SK-N-SH treated with all-trans-retinoic acid at 6 μM for 48 hours (cell line): ENCODE results near the gene EDC3.
A peak's percentile ranks its signal among the peaks of the same experiment; 100 is the strongest.

Experiments used
- ATAC-seq: fragments of 200-7000 bp; cut with Tn5 transposase; 3 replicates; pipeline ENCODE4 v1.9.1; 2020; ENCODE audit warnings: mild to moderate bottlenecking, moderate library complexity
- ARNTL ChIP-seq: fragments of 450-650 bp; formaldehyde crosslinking; IDR thresholded peaks from 2 replicates; pipeline ENCODE4 v1.5.0; 2020; ENCODE audit warnings: low read depth, mild to moderate bottlenecking, moderate library complexity, borderline replicate concordance
- BACH2 ChIP-seq: fragments of 250-450 bp; sonication (Bioruptor Pico); IDR thresholded peaks from 2 replicates; pipeline ENCODE4 v1.9.0; 2021; ENCODE audit warnings: mild to moderate bottlenecking, borderline replicate concordance
- CSDC2 ChIP-seq: fragments of 250-450 bp; sonication (Bioruptor Pico); IDR thresholded peaks from 2 replicates; pipeline ENCODE4 v1.5.0; 2020; ENCODE audit warnings: mild to moderate bottlenecking, moderate library complexity
- ESRRG ChIP-seq: fragments of 250-450 bp; sonication (Bioruptor Pico); IDR thresholded peaks from 2 replicates; pipeline ENCODE4 v1.6.1; 2021; ENCODE audit warnings: mild to moderate bottlenecking
- GLIS3 ChIP-seq: fragments of 250-450 bp; sonication (Bioruptor Pico); IDR thresholded peaks from 2 replicates; pipeline ENCODE4 v1.5.0; 2020; ENCODE audit warnings: mild to moderate bottlenecking, moderate library complexity
- ISL1 ChIP-seq: fragments of 250-450 bp; sonication (Bioruptor Pico); IDR thresholded peaks from 2 replicates; pipeline ENCODE4 v2.1.2; 2022; ENCODE audit warnings: mild to moderate bottlenecking, moderate library complexity
- RARB ChIP-seq: fragments of 250-450 bp; sonication (Bioruptor Pico); IDR thresholded peaks from 2 replicates; pipeline ENCODE4 v1.8.0; 2021; ENCODE audit warnings: mild to moderate bottlenecking, moderate library complexity
- SNAI2 ChIP-seq: fragments of 250-450 bp; sonication (Bioruptor Pico); IDR thresholded peaks from 2 replicates; pipeline ENCODE4 v1.5.0; 2020; ENCODE audit warnings: mild to moderate bottlenecking, moderate library complexity
- TCF4 ChIP-seq: fragments of 250-450 bp; sonication (Bioruptor Pico); IDR thresholded peaks from 2 replicates; pipeline ENCODE4 v1.8.0; 2021; ENCODE audit warnings: mild to moderate bottlenecking, moderate library complexity, borderline replicate concordance
- ZFP3 ChIP-seq: fragments of 250-450 bp; sonication (Bioruptor Pico); IDR thresholded peaks from 2 replicates; pipeline ENCODE4 v1.5.0; 2020; ENCODE audit warnings: mild to moderate bottlenecking, moderate library complexity
- ZFP30 ChIP-seq: fragments of 450-650 bp; formaldehyde crosslinking; IDR thresholded peaks from 2 replicates; pipeline ENCODE4 v1.5.0; 2022; ENCODE audit warnings: mild to moderate bottlenecking, moderate library complexity
- ZNF565 ChIP-seq: fragments of 450-650 bp; formaldehyde crosslinking; conservative IDR thresholded peaks from 2 replicates; pipeline ENCODE4 v1.5.0; 2020; ENCODE audit warnings: low read depth, mild to moderate bottlenecking, moderate library complexity
- ZNF70 ChIP-seq: fragments of 450-650 bp; formaldehyde crosslinking; IDR thresholded peaks from 2 replicates; pipeline ENCODE4 v1.5.0; 2020; ENCODE audit warnings: mild to moderate bottlenecking, moderate library complexity
- ZNF8 ChIP-seq: fragments of 450-650 bp; formaldehyde crosslinking; IDR thresholded peaks from 2 replicates; pipeline ENCODE4 v1.5.0; 2020; ENCODE audit warnings: mild to moderate bottlenecking, moderate library complexity
- TF ChIP-seq, protein P1 (sequence below): fragments of 250-450 bp; sonication (Bioruptor Pico); IDR thresholded peaks from 2 replicates; pipeline ENCODE4 v1.5.1; 2020; ENCODE audit warnings: low read depth, mild to moderate bottlenecking, moderate library complexity
- TF ChIP-seq, protein P2 (sequence below): fragments of 250-450 bp; sonication (Bioruptor Pico); IDR thresholded peaks from 2 replicates; pipeline ENCODE4 v1.5.0; 2020; ENCODE audit warnings: mild to moderate bottlenecking, moderate library complexity
- TF ChIP-seq, protein P3 (sequence below): fragments of 250-450 bp; sonication (Bioruptor Pico); IDR thresholded peaks from 2 replicates; pipeline ENCODE4 v1.5.1; 2021; ENCODE audit warnings: mild to moderate bottlenecking, moderate library complexity
- TF ChIP-seq, protein P4 (sequence below): fragments of 250-450 bp; sonication (Bioruptor Pico); IDR thresholded peaks from 2 replicates; pipeline ENCODE4 v1.8.0; 2021; ENCODE audit warnings: low read depth, mild to moderate bottlenecking, moderate library complexity, borderline replicate concordance

Gene EDC3

GRCh38 chr15:74709011-74709410, 13.2 kb upstream of the EDC3 start (continued):
- TF ChIP-seq, protein P1, sequence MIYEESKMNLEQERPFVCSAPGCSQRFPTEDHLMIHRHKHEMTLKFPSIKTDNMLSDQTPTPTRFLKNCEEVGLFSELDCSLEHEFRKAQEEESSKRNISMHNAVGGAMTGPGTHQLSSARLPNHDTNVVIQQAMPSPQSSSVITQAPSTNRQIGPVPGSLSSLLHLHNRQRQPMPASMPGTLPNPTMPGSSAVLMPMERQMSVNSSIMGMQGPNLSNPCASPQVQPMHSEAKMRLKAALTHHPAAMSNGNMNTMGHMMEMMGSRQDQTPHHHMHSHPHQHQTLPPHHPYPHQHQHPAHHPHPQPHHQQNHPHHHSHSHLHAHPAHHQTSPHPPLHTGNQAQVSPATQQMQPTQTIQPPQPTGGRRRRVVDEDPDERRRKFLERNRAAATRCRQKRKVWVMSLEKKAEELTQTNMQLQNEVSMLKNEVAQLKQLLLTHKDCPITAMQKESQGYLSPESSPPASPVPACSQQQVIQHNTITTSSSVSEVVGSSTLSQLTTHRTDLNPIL (CRISPR knock-in tag): no peak
- TF ChIP-seq ZFP3 (CRISPR knock-in tag): no peak
- TF ChIP-seq ZNF70 (CRISPR knock-in tag): no peak
- no peak for TF ChIP-seq ISL1

GRCh38 chr15:74696808-74697207, 984 bp upstream of the EDC3 start:
- ATAC-seq: no peak
- TF ChIP-seq ZNF565 (CRISPR knock-in tag): no peak
- TF ChIP-seq ZFP3 (CRISPR knock-in tag): no peak
- TF ChIP-seq, protein P2, sequence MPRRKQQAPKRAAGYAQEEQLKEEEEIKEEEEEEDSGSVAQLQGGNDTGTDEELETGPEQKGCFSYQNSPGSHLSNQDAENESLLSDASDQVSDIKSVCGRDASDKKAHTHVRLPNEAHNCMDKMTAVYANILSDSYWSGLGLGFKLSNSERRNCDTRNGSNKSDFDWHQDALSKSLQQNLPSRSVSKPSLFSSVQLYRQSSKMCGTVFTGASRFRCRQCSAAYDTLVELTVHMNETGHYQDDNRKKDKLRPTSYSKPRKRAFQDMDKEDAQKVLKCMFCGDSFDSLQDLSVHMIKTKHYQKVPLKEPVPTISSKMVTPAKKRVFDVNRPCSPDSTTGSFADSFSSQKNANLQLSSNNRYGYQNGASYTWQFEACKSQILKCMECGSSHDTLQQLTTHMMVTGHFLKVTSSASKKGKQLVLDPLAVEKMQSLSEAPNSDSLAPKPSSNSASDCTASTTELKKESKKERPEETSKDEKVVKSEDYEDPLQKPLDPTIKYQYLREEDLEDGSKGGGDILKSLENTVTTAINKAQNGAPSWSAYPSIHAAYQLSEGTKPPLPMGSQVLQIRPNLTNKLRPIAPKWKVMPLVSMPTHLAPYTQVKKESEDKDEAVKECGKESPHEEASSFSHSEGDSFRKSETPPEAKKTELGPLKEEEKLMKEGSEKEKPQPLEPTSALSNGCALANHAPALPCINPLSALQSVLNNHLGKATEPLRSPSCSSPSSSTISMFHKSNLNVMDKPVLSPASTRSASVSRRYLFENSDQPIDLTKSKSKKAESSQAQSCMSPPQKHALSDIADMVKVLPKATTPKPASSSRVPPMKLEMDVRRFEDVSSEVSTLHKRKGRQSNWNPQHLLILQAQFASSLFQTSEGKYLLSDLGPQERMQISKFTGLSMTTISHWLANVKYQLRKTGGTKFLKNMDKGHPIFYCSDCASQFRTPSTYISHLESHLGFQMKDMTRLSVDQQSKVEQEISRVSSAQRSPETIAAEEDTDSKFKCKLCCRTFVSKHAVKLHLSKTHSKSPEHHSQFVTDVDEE (CRISPR knock-in tag): no peak
- TF ChIP-seq ZNF70 (CRISPR knock-in tag): no peak
- TF ChIP-seq ZFP30 (CRISPR knock-in tag): no peak
- TF ChIP-seq TCF4 (CRISPR knock-in tag): no peak
- no peak for TF ChIP-seq GLIS3 (CRISPR knock-in tag)

DNA sequence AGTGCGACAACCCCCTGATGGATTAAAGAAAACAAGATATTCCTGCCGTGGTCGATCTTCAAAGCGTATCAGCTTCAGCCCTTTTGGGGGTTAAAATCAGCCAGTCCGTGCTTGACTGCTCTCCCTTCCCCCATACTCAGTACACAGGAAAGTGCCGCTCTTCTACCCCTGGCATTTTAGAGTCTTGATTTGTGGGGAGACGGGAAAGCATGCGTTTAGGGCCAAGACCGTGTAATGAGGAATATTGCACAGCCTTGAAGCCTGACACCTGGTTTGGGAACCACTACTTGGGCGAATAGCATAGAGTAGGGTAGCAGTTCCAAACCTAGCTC, 540 bp upstream of the EDC3 start:
- peak; percentile 8; the same call in 1 of the 3 replicates for ATAC-seq
- TF ChIP-seq ZNF8 (CRISPR knock-in tag): no peak
- no peak for TF ChIP-seq GLIS3 (CRISPR knock-in tag)
- no peak for TF ChIP-seq ZNF70 (CRISPR knock-in tag)
- no peak for TF ChIP-seq ISL1
- no peak for TF ChIP-seq ZFP30 (CRISPR knock-in tag)
- TF ChIP-seq CSDC2 (CRISPR knock-in tag): no peak
- TF ChIP-seq BACH2 (CRISPR knock-in tag): no peak
- no peak for TF ChIP-seq ZNF565 (CRISPR knock-in tag)
- TF ChIP-seq, protein P1 (CRISPR knock-in tag): no peak
- TF ChIP-seq TCF4 (CRISPR knock-in tag): no peak

- TF ChIP-seq ZNF565 (CRISPR knock-in tag) (no peak), ARNTL (no peak), TCF4 (CRISPR knock-in tag) (no peak), RARB (CRISPR knock-in tag) (no peak), GLIS3 (CRISPR knock-in tag) (no peak), ZNF70 (CRISPR knock-in tag) (no peak), ISL1 (no peak), SNAI2 (CRISPR knock-in tag) (no peak), ESRRG (CRISPR knock-in tag) (no peak)
- TF ChIP-seq, protein P1 (CRISPR knock-in tag): no peak
- TF ChIP-seq, protein P3, sequence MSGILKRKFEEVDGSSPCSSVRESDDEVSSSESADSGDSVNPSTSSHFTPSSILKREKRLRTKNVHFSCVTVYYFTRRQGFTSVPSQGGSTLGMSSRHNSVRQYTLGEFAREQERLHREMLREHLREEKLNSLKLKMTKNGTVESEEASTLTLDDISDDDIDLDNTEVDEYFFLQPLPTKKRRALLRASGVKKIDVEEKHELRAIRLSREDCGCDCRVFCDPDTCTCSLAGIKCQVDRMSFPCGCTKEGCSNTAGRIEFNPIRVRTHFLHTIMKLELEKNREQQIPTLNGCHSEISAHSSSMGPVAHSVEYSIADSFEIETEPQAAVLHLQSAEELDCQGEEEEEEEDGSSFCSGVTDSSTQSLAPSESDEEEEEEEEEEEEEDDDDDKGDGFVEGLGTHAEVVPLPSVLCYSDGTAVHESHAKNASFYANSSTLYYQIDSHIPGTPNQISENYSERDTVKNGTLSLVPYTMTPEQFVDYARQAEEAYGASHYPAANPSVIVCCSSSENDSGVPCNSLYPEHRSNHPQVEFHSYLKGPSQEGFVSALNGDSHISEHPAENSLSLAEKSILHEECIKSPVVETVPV (CRISPR knock-in tag): no peak
- TF ChIP-seq, protein P4, sequence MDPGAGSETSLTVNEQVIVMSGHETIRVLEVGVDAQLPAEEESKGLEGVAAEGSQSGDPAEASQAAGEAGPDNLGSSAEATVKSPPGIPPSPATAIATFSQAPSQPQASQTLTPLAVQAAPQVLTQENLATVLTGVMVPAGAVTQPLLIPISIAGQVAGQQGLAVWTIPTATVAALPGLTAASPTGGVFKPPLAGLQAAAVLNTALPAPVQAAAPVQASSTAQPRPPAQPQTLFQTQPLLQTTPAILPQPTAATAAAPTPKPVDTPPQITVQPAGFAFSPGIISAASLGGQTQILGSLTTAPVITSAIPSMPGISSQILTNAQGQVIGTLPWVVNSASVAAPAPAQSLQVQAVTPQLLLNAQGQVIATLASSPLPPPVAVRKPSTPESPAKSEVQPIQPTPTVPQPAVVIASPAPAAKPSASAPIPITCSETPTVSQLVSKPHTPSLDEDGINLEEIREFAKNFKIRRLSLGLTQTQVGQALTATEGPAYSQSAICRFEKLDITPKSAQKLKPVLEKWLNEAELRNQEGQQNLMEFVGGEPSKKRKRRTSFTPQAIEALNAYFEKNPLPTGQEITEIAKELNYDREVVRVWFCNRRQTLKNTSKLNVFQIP (CRISPR knock-in tag): no peak
- TF ChIP-seq, all 23 proteins: peak for 0
- no peak for ATAC-seq
Observed at GRCh38 chr15:74692327-74692726, 3.5 kb downstream of the EDC3 start.
